ENCODE results near the gene RIMKLB.

RIMKLB gene, protein sequence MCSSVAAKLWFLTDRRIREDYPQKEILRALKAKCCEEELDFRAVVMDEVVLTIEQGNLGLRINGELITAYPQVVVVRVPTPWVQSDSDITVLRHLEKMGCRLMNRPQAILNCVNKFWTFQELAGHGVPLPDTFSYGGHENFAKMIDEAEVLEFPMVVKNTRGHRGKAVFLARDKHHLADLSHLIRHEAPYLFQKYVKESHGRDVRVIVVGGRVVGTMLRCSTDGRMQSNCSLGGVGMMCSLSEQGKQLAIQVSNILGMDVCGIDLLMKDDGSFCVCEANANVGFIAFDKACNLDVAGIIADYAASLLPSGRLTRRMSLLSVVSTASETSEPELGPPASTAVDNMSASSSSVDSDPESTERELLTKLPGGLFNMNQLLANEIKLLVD

DNA sequence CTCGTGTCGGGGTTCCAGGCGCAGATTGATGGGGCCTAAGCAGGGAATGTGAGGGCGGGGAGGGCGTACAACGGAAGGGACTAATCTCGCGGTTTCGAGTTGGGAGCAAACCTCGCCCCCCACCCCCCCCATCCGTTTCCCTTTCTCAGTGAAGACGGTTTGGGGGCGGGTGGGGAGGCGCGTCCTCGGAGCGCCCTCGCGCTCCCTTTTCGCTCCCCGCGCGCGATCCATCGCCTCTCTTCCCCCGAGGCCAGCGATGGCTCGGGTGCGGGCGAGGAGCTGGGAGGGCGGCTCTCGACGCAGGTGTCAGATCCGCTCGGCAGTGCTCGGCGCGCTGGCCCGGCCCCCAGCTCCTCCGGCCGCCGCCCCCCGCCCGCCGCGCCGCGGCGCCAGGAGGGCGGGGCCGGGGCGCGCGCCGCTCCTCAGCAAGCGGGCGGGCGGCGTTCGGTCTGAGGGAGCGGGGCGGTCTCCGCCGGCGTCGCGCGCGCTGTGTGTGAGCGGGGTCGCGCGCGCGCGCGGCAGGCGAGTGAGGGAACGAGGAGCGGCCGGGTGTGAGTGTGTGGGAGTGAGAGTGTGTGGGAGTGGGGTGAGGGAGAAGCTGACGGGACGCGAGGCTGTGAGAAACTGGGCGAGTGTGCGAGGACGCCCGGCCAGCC lies at the start of gene RIMKLB:
RIMKLB (plus strand) TSS at position 516 of the 656 bp plus-strand sequence. CDS start 15,876 bp downstream, outside the sequence.
- DNase-seq, result peak; percentile 75 to 81

DNA sequence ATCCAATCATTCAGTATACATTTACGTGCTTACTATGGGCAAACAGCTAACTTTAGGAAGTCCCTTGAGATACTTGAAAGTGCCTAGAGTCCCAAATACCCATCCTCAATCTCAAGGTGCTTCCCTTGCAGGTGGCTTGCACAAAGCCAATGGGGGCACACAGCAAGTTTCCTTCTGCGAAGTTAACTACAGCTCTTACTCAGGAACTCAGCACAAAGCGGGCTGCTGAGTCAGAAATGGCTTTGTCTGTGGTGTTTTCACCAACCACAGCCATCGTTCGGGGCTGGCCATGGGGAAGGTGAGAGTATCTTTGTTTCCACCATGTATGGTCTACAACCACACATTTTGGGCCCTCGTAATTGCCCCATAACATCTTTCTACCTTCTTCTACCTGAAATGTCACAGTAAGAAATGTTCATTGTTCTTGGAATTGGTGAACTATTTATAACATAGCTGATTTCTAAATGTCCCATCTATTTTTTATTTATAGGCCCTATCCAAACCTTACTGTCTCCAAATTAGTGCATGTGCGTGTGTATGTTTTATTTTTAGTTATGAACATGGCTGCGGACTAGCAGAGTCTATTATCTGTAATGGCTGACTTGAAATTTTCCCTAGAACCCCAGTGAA lies 49.1 kb upstream of the RIMKLB start:
- DNase-seq, result peak; percentile 85 to 87

DNA sequence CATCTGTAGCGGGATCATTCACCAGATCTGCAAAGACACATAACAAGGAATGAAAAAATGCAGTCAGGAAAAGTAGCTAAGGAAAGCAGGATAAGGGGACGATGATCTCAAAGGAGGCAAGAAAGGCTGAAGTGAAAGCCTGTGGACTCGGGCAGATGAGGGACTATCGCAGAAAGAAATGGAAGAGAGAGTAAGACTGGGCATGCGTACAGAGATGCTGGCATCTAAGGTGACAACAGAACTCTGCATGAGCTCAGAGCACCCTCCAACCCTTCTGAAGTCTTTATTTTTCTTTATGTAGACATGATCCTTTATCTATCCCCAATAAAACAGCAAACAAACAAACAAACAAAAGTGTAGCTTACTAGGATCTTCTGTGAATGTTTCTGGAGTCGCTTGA lies 42.4 kb upstream of the RIMKLB start:
- DNase-seq, result no peak

DNA sequence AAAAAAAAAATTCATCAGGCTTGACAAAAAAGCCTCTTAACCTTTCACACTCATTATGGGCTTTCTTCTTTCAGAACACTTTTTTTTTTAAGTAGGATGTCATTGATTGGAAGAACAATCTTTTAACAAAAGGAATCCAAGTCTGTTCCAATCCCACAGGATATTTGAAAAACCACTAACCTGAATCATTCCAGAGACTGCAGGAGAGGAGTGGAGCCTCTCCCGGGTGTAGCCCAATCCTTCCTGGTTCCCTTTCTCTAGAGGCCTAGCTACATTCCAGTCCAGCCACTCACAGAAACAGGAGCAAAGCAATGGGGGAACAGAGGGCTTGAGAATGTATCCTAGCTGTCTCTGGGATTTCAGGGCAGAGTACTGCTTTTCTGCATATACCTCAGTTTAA lies 39.4 kb upstream of the RIMKLB start:
- DNase-seq, result no peak

DNA sequence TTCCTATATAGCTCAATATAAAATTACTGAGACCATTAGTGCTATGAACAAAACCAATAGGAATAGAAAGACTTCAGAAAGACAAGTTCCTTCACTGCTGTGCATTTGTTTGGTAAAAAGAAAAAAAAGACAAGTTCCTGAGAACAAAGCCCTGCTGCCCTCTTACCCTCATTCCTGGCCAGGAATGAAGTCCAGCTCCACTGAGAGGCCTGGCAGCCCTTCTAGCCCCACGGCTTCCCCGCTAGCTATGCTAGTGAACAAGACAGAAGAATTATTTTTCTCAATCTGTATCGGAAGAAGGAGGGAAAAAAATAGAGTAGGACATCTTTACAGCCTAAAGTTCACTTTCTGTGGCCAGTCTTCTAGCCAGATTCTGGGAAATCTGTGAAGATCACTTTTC lies 36.8 kb upstream of the RIMKLB start:
- DNase-seq, result no peak

DNA sequence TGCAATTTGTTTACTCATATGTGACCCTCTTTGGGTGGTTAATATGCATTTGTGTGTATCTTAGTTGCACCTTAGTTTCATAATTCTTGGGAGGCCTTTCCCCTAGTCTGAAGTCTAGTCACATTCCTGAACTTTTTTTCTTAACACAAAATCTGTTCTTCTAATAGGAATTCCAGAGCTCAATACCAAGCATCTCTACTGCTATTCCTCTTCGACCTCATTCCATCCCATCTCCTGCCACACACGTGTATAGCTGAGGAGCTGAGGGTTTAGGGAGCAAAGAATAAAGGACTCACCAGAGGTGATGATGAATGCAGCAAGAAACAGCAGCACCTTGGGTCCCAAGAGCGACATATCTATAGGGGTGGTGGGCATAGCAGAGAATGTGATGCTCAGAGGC lies 36.0 kb upstream of the RIMKLB start:
- DNase-seq, result no peak

DNA sequence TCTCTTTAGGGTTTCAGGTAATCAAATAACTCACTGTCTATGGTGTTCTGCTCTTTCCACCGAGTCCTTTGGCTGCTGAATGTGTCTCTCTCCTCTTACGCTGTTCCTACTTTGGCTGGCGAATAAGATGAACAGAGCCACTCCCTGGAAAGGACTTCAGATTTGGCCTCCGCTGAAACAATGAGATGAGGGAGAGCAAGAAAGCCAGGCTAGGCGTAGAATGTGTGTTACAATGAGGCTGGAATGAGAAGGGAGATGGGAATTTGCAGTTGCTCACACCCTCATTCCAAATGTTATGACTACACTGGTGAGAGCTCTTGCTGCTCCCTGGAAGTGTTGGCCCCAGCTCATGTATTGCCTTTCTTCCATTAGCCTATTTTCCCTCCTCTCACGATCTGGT lies 35.2 kb upstream of the RIMKLB start, which contains the start of gene MFAP5:
MFAP5 (minus strand) TSS at position 234 of the 400 bp plus-strand sequence. CDS start 722 bp downstream, outside the sequence.
- DNase-seq, result no peak

DNA sequence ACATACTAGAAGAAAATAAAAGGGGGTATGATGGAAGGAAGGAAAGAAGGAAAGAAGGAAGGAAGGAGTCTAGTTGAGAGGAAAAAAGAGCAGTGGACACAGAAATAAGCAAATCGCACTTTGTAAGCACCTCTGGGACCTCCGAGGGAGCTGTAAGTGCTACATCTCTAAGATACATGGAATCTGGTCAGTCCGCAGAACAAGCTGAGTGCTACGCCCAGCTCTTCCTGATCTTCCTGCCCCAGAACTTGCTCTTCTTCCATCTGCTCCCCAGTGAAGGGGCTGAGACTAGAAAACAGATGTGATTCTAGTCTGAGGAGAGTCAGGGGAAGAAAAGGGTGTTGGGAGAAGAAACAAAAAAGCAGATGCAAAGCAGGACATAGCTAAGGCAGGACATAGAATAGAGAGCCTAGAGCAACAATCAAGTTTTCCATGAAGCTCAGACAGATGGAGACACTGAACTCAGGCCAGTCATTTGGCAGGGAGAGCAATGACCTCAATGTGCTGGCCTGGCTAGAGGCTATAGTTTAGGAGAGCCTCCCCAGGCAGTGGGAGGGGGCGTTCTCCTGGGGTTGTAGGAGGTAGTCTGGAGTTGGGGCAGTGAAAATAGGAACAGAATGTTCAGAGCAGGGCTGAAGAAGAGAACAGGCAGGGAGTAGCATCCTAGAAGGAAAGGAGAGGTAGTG lies 33.4 kb upstream of the RIMKLB start:
- no peak for DNase-seq

DNA sequence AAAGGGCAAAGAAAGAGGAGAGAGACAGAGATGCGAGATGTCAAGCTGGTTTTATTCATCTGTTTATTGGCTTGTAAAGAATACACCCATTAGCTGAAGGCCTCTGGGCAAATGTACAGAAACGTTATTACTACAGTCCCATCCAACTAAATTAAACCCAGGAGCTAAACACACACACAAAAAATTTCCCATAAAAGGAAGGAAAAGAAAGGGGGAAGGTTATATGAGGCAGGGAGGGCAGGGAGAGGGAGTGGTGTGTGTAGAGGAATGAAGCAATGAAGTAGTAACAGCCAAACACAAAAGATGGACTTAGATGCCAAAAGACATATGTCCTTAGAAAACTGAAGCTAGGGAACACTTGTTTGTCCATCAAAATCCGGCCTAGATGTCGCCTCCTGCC lies 32.0 kb upstream of the RIMKLB start:
- no peak for DNase-seq

DNA sequence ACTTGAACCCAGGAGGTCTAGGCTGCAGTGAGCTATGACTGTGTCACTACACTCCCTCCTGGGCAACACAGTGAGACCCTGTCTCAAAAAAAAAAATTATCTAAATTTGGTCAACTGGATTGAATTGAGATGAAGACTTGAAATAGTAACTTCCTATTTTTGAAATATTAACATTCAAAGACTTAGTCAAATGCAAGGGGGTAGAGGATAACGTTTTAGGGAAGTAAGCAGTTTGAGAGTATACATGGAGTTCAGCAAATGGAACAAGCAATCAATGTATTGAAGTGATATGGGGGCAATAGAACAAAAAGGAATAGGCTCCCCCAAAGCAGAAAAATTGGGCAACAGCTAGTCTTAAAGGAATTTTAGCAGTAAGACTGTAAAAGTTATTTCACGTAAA lies 30.5 kb upstream of the RIMKLB start:
- no peak for DNase-seq

DNA sequence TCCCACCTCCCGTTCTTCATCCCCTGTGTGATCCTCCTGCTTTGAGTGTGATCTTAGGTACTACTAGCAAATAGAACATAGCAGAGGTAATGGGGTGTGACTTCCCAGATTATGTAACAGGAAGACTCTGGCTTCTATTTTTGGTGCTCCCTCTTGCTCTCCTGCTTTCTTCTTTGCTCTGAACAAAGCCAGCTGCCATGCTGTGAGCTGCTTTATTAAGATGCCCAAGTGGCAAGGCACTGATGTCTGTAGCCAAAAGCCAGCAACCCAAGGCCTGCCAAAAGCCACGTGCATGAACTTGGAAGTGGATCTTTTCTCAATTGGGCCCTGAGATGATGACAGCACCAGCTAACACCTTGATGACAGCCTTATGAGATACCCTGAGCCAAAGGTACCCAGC lies 29.4 kb upstream of the RIMKLB start:
- no peak for DNase-seq

DNA sequence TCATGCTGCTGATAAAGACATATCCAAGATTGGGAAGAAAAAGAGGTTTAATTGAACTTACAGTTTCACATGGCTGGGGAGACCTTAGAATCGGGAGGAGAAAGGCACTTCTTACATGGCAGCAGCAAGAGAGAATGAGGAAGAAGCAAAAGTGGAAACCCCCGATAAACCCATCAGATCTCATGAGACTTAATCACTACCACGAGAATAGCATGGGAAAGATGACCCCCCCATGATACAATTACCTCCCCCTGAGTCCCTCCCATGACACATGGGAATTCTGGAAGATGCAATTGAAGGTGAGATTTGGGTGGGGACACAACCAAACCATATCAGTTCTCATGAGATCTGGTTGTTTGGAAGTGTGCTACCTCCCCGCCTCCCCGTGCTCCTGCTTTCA lies 25.4 kb upstream of the RIMKLB start:
- no peak for DNase-seq

DNA sequence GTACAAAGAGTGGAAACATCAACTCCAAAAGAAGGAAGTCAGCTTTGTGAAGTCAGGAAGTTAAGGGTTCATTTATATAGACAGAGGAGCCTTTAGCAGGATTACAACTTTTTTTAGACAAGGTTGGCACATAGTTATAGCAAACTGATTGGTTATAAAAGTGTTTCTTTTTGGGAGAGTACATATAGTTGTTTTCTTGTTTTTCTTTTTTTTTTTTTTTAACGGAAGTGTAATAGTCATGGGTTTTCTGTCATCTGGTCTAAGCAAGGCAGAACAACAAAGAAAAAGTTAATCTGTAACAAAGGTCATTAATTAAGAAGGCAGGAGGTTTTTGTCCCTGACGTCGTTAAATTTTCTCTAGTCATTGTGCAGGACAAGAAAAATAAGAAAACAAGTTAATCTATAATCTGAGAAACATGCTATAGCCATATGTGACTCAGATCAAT lies 22.2 kb upstream of the RIMKLB start:
- no peak for DNase-seq

DNA sequence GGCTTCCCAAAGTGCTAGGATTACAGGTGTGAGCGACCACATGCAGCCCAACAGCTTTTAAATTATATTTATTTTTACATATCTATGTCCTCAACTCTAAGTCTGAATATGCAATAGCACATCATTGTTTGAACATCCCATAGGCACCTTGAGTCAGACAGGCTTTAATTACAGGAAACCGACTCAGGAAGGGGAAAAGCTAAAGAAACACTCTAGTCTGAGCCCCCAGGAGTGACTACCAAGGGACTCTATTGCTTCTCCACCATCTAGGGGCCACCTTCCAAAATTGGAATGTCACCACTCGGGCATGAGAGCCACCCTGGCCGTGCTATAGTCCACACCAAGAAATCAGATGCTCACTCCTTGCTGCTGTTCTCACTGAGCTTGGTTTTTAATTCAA lies 21.1 kb upstream of the RIMKLB start:
- DNase-seq, result no peak

DNA sequence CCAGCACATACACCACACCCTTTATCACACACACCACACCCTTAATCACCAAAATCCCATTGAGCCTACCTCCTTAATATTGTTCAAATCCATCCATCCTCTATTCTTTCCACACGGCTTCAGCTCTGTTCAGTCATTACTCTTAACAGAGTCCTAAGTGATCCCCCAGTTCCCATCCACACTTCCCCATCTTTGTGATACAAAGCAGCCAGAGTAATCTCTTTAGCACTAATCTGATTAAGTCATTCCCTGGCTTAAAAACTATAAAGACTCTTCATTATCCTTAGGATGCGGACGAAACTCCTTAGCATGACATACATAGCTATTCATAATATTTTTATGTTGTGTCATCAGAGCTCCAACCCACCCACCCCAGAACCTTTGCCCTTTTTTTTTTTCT lies 20.4 kb upstream of the RIMKLB start:
- DNase-seq, result no peak

DNA sequence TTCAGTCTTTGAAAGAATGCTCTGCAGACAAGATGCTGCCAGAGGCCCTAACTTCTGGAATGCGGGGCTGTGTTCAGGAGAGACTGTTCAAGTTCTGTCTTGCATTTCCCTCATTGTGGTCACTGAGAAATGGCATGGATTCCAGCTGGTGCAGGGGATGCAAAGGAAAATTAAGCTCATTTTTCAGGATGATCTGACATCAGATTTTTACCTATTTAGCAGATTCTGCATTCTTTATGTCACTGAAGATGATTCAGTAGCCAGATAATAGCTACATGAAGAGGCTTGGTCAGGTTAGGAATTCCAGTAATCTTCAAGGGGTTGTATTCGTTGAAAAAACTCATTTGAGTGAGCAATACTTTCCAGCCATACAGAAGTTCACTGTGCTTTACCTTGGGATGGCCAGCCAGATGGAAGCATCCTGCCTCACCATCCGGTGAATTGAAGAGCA lies 19.1 kb upstream of the RIMKLB start:
- no peak for DNase-seq

DNA sequence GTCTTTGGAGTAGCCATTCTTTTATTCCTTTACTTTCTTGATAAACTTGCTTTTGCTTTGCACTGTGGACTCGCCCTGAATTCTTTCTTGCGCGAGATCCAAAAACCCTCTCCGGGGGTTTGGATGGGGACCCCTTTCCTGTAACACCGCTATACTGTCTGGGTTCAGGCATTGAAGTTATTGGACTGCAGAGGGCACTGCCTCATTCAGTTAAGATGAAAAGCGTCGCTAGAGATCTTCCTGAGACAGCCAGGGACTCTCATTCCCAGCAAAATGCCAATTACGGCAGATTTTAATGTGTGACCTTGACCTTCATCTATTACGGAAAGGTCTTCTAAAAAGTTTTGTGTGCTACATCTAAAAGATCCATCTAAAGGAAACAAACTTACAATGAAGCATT lies 17.3 kb upstream of the RIMKLB start:
- no peak for DNase-seq

DNA sequence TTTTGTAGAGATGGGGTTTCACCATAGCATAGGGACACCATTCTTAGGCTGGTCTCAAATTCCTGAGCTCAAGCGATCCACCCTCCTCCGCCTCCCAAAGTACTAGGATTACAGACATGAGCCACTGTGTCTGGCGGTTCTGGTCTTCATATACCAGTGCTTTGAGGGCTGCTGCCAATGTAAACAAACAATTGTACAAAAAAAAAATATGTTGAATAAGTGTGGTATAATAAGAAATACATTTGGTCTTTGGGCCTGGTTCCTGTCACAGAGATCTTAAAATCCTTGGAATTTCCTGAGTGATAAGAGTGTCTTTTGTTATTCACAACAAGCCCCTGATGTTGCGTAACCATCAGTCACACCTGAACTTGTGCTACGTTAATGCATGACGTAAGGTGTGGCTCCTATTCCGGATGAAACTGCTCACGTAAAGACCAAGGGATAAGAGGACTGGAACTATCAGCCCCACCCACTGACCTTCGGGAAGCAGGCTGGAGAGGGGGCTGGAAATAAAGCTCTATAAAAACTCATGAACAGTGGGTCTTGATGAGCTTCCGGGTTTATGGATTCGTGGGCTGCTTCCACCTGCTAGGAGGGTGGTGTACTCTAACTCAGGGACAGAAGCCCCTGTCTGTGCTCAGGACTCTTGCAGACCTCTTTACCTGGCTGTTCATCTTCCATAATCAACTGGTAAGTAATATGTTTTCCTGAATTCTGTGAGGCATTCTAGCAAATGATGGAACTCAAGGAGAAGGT lies 16.5 kb upstream of the RIMKLB start:
- DNase-seq, result no peak

DNA sequence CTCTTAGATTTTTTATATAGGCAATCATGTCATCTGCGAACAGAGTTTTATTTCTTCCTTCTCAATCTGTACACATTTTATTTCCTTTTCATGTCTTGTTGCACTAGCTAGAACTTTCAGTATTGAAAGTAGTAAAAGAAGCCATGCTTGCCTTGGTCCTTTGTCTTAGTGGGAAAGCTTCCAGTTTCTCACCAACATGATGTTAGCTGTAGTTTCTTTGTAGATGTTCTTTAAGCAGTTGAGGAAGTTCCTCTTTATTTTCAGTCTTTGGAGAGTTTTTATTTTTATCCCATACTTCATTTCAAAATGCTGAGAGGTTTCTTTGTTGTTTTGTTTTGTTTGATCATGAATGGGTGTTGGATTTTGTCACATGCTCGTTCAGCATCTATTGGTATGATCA lies 12.7 kb upstream of the RIMKLB start:
- DNase-seq, result no peak

DNA sequence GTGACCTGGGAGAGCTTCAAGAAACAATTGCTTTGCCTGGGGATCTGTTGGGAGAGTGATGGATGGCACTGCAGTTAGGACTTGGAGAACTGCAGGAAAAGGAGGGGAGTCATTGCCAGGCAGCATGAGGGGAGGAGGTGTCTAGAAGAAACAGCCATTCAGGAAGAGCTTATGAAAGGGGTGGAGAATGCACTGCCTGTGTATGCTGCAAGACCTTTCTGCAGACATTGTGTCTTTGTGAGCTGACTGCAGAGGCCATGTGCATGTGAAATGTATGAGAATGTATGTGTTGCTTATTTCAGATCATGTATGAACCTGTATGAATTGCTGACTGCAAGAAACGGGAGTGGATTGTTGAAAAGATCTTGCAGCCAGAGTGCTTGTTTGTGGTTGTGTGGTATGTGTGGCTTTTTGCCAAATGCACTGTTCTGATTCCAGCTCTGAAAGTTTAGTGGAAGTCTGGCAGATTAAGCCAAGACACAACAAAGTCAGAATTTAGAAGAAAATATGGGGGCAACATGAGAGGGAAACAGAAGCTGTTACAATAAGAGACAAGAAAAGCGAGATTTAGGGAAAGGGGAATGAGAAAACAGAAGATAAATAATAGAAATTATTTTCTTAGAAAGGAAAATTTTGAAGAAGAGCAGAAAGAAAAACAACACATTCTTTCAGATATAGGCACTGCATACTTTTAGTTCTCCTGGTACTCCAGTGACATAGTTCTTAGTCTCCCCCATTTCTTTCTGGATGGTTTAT lies 9.8 kb upstream of the RIMKLB start:
- DNase-seq, result no peak

DNA sequence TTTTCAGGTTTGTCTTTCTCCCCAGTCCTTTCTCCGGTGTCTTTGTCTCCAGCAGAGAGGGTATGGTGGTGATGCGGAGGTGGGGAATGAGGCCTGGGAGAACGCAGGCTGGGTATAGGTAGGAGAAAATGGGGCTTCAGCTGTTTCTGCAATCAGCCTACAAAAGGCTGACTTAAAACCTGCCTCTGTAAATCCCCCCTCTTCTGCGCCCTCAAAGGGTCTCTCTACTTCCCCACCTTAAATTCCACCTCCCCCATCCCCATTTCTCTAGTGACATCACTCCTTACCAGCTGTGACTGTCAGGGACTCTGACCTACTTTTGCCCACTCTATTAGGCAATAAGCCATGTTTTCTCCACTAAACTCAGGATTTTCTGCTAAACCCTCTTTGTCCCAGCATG lies 8.1 kb upstream of the RIMKLB start:
- DNase-seq, result no peak

DNA sequence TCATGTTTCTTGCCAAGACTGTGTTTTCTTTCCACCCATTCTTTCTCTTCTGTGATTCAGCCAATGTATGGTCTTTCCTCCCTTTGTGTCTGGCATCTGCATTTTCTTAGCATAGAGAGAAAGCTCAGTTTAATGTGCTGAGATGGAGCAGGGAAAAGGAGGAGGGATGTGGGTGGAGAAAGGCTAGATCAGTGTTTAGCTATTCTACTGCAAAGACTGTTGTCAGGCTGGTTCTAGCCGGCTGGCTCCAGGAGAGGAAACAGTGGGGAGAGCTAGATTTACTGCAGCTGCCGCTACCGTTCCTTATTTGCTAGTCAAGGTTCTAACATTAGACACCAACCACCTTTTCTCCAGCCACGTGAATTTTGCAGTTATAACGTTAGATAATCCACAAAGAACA lies 5.2 kb upstream of the RIMKLB start:
- DNase-seq, result no peak

All from activated T-cell treated with anti-CD3 and anti-CD28 coated beads, Interleukin-2, amount 50 U/mL, for 48 hours (primary cell).